Adrenal gland (tissue), 12 donors: ENCODE results near the gene SMARCAD1. TPM values are rescaled to one million over a fixed set of nuclear protein-coding genes. Genes with fewer than 3 reads are reported as not detected.

Experiments
- DNase-seq, 7 donors: peaks; one replicate each; pipeline ENCODE4 v3.0.0-alpha.2; 2019 to 2020
- H3K27ac ChIP-seq, 5 donors: fragments of 200-600 bp; sonication (generic) in 4 of 5; 1 replicate in 3 of 5; 2 replicates in 2 of 5; pipeline versions ENCODE4 v1.5.1 to v1.8.0; 2016 to 2020; ENCODE audit warnings: mild to moderate bottlenecking in 1 of 5
- H3K27me3 ChIP-seq: fragments of 200-600 bp; 2 replicates; pipeline ENCODE4 v1.8.0; 2021
- H3K36me3 ChIP-seq, 2 donors: fragments of 200-600 bp; replicated peaks in 1 of 2; 1 replicate in 1 of 2; 2 replicates in 1 of 2; pipeline versions ENCODE4 v1.5.1 to v1.8.0; 2018 to 2022
- H3K4me1 ChIP-seq, 2 donors: fragments of 200-600 bp; replicated peaks in 1 of 2; 1 replicate in 1 of 2; 2 replicates in 1 of 2; pipeline versions ENCODE4 v1.5.1 to v1.8.0; 2018 to 2021
- H3K4me3 ChIP-seq, 4 donors: fragments of 200-600 bp; sonication (generic) in 3 of 4; one replicate each; pipeline ENCODE4 v1.5.1; 2016 to 2018
- H3K9me3 ChIP-seq, 3 donors: fragments of 200-600 bp; sonication (generic) in 1 of 3; replicated peaks in 1 of 3; 1 replicate in 2 of 3; 2 replicates in 1 of 3; pipeline versions ENCODE4 v1.5.1 to v1.8.0; 2016 to 2021
- POLR2A ChIP-seq, 2 donors: fragments of 450-650 bp; IDR thresholded peaks; one replicate each; pipeline ENCODE4 v1.6.1; 2017; ENCODE audit warnings: antibody characterized with exemption in 2 of 2, mild to moderate bottlenecking in 2 of 2, moderate library complexity in 1 of 2
- WGBS, 4 donors: extraction: QIAGEN DNeasy Blood & Tissue Kit in 2 of 4; methylation state at CpG; one replicate each; pipeline versions ENCODE4 v1.1.5 to v1.1.7; 2013 to 2017; 5-methylcytosine and 5-hydroxymethylcytosine counted together
- intact Hi-C, 2 donors: fragments of 100-400 bp; cut with DNase I; formaldehyde crosslinking; loops; one replicate each; pipeline versions ENCODE4 v1.14.1 to v1.15.0; 2022 to 2023
- polyA plus RNA-seq, 3 donors: library from polyadenylated mRNA; stranded (reverse); fragments of 200-250 nt in 2 of 3; fragments of 350-450 nt in 1 of 3; fragmentation: Illumina TruSeq in 1 of 3; extraction: RNeasy Lipid Tissue Mini Kit (QIAGEN cat#74804) in 1 of 3; gene quantifications; one replicate each; pipeline ENCODE4 v1.2.3, GENCODE V29; 2013 to 2014
- total RNA-seq, 9 donors: library from RNA; depleted of rRNA in 4 of 9; stranded (reverse); fragments of >200 nt in 4 of 9; fragments of 120-200 nt in 1 of 9; fragmentation: NEBNext Ultra II Directional in 1 of 9; extraction: Animal tissue kit (Norgen Biotek cat#: 25700) in 1 of 9; gene quantifications; one replicate each; pipeline versions ENCODE4 v1.1.0 to v1.2.4, GENCODE V29; 2013 to 2023
- TF ChIP-seq, protein P1 (sequence below), 6 experiments: fragments of 450-650 bp in 4 of 6; fragments of 200-600 bp in 2 of 6; sonication (generic) in 1 of 6; IDR thresholded peaks; 1 replicate in 5 of 6; 2 replicates in 1 of 6; pipeline versions ENCODE4 v1.5.1 to v1.8.0; 2016 to 2021; ENCODE audit warnings: antibody characterized with exemption in 6 of 6, mild to moderate bottlenecking in 2 of 6, moderate library complexity in 1 of 6
- donor health status: healthy with polysubstance abuse.
- donor health status: Bipolar disorder and iron deficiency.
- donor health status: DM: yes; HTN: yes; CAD: no.
- donor health status: DM: no; HTN: no; CAD: no.
- donor health status: DM: no; HTN: no; CAD: no.
- donor health status: DM: yes; HTN: yes; CAD: no.

The SMARCAD1 gene
- total and polyA plus RNA-seq, 12 donors = 9.0 to 51.9 (median 22.2) TPM

DNA sequence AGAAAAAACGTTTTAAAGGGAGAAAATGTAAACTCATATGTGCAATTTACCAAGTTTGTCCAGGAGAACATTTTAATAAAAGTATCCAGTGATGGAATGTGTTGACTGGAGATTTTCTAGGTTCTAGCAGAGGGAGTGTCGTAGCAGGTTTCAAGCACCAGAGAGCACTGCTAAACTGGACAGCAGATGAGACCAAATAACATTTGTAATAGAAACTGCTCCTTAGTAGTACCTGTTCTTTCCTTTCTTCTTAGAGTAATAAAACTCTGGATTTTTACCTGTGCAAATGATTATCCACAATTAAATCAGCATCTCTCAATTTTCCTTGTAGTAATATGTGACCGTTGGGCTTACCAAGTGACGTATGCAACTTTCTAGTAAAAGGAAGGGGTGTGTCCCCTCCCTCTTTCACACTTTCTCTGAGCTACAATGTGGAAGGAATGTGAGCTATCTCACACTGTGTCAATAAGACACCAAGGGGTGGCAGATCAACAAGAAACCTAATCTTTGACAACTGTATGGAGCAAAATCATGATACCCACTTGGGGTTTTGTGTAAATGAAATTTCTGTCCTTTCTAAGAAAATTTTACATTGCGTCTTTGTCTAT, 125.4 kb downstream of the SMARCAD1 start:
- Histone ChIP-seq H3K4me1 (no peaks in the 10 kb centered on the region), H3K9me3 (no peaks in the 10 kb centered on the region), H3K4me3 (no peak overlapping the region), H3K27me3 (no peaks in the 10 kb centered on the region), H3K27ac (no peak overlapping the region), H3K36me3 (no peaks in the 10 kb centered on the region)
- intact Hi-C loops = no loop called here
- TF ChIP-seq, protein P1, sequence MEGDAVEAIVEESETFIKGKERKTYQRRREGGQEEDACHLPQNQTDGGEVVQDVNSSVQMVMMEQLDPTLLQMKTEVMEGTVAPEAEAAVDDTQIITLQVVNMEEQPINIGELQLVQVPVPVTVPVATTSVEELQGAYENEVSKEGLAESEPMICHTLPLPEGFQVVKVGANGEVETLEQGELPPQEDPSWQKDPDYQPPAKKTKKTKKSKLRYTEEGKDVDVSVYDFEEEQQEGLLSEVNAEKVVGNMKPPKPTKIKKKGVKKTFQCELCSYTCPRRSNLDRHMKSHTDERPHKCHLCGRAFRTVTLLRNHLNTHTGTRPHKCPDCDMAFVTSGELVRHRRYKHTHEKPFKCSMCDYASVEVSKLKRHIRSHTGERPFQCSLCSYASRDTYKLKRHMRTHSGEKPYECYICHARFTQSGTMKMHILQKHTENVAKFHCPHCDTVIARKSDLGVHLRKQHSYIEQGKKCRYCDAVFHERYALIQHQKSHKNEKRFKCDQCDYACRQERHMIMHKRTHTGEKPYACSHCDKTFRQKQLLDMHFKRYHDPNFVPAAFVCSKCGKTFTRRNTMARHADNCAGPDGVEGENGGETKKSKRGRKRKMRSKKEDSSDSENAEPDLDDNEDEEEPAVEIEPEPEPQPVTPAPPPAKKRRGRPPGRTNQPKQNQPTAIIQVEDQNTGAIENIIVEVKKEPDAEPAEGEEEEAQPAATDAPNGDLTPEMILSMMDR (IDR thresholded peaks at IDR 0.05) = peak in 1 of 6 experiments; percentile 22
- no peak for TF ChIP-seq POLR2A (IDR thresholded peaks at IDR 0.05)
- no peak for DNase-seq
- 40 to 64% (median 53%) methylated on average over 5 of the region's 5 CpGs for WGBS, 4 donors

DNA sequence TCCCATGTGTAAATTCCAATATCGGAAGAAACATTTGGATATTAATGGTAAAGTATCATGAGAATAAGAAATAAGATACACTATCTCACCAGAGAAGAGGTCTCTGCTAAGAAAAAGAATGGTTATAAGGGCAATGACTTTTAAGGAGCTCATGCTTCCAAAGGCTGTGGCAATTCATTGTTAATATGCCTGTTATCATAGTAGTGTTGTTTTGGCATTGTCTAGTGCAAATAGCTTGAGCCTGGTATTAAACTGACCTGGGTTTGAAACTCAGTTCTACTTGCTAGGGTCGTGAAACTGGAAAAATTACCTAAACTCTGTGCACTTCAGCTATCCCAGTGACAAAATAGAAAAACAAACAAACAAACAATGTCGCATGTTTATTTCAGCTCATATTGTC, 126.2 kb downstream of the SMARCAD1 start:
- DNase-seq = no peak
- no peaks in the 10 kb centered on the region for H3K27me3 ChIP-seq
- TF ChIP-seq, protein P1 (IDR thresholded peaks at IDR 0.05) = no peak
- no peak for TF ChIP-seq POLR2A (IDR thresholded peaks at IDR 0.05)
- no peak overlapping the region for H3K27ac ChIP-seq
- WGBS, 4 donors = 74 to 87% (median 76%) methylated on average over 3 of the region's 3 CpGs
- H3K4me1 ChIP-seq = no peaks in the 10 kb centered on the region
- no peak overlapping the region for H3K4me3 ChIP-seq
- no peaks in the 10 kb centered on the region for H3K9me3 ChIP-seq
- H3K36me3 ChIP-seq = no peaks in the 10 kb centered on the region
- intact Hi-C loops = no loop called here

DNA sequence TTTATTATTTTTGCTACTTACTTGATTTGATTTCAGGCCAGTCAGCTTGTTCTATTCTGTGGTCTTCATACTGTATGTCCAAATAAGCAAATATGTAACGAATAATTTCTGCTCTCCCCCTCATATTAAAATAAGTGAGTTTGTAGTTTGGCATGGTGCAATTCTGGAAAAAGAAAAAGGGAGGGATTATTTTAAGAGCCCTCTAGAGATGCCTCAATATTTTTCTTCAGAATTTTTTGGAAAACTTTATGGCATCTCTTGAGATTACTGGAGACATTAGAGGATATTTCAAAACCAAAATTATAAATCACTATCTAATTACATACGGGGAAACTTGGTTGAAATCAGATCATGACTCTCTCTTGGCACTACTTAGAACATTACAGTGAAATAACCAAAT, 126.8 kb downstream of the SMARCAD1 start:
- no peaks in the 10 kb centered on the region for H3K9me3 ChIP-seq
- WGBS, 4 donors = 51 to 59% (median 54%) methylated on average over 2 of the region's 2 CpGs
- no peak for DNase-seq
- H3K36me3 ChIP-seq = no peaks in the 10 kb centered on the region
- H3K4me3 ChIP-seq = no peak overlapping the region
- intact Hi-C loops = no loop called here
- H3K27ac ChIP-seq = no peak overlapping the region
- H3K4me1 ChIP-seq = no peaks in the 10 kb centered on the region
- H3K27me3 ChIP-seq = no peaks in the 10 kb centered on the region
- no peak for TF ChIP-seq POLR2A (IDR thresholded peaks at IDR 0.05)
- TF ChIP-seq, protein P1 (IDR thresholded peaks at IDR 0.05) = no peak

DNA sequence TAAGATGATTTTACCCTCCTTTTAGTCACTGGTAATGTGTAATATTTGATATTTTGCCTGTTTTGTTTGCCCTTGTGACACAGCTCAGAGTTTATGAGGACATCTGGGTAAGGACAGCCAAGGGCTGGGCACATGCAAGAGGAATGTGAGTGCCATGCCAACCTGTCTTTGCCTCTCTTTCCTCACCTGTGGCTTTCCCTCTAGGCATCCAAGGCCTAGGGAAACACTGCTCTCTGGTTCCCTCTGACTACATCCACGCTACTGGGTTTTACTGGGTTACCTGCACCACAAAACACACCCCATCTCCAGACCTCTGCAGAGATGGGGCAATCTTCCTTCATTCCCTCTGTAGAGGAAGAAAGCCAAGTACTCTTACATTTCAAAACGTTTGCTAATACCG, 127.3 kb downstream of the SMARCAD1 start:
- TF ChIP-seq, protein P1 (IDR thresholded peaks at IDR 0.05) = no peak
- no peaks in the 10 kb centered on the region for H3K4me1 ChIP-seq
- no peak overlapping the region for H3K27ac ChIP-seq
- no peaks in the 10 kb centered on the region for H3K27me3 ChIP-seq
- 77 to 90% (median 80%) methylated on average over 3 of the region's 3 CpGs for WGBS, 4 donors
- H3K9me3 ChIP-seq = no peaks in the 10 kb centered on the region
- intact Hi-C loops = no loop called here
- H3K4me3 ChIP-seq = no peak overlapping the region
- no peaks in the 10 kb centered on the region for H3K36me3 ChIP-seq
- no peak for DNase-seq
